Fibroblast of mammary gland (primary cell): ENCODE measurements around the gene PLD1.

Source experiments
- DNase-seq: peaks from one replicate; pipeline ENCODE4 v3.0.0-alpha.2; 2010; ENCODE audit warnings: low read depth
- H3K4me3 ChIP-seq: 2 replicates; pipeline ENCODE4 v1.5.1; 2011; ENCODE audit warnings: low read depth, mild to moderate bottlenecking, low read length, moderate library complexity; ENCODE audit not compliant: control insufficient read depth
- TF ChIP-seq, protein P1 (sequence below): conservative IDR thresholded peaks from 2 replicates; pipeline ENCODE4 v1.5.1; 2011; ENCODE audit warnings: low read depth, low read length, inconsistent platforms; ENCODE audit not compliant: control insufficient read depth, insufficient read depth

PLD1 gene

DNA sequence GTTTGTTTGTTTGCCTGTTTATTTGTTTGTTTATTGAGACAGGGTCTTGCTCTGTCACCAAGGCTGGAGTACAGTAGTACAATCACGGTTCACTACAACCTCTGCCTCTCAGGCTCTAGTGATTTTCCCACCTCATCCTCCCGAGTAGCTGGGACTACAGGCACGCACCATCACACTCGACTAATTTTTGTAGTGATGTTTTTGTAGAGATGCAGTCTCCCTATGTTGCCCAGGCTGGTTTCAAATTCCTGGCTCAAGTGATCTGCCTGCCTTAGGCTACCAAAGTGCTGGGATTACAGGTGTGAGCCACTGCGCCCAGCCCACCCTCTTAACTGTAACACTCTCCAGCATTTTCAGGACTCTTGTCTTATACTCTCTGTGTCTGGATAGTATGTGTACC is 26.7 kb downstream of the PLD1 start:
- TF ChIP-seq, protein P1, sequence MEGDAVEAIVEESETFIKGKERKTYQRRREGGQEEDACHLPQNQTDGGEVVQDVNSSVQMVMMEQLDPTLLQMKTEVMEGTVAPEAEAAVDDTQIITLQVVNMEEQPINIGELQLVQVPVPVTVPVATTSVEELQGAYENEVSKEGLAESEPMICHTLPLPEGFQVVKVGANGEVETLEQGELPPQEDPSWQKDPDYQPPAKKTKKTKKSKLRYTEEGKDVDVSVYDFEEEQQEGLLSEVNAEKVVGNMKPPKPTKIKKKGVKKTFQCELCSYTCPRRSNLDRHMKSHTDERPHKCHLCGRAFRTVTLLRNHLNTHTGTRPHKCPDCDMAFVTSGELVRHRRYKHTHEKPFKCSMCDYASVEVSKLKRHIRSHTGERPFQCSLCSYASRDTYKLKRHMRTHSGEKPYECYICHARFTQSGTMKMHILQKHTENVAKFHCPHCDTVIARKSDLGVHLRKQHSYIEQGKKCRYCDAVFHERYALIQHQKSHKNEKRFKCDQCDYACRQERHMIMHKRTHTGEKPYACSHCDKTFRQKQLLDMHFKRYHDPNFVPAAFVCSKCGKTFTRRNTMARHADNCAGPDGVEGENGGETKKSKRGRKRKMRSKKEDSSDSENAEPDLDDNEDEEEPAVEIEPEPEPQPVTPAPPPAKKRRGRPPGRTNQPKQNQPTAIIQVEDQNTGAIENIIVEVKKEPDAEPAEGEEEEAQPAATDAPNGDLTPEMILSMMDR, result no peak
- DNase-seq, result no peak

DNA sequence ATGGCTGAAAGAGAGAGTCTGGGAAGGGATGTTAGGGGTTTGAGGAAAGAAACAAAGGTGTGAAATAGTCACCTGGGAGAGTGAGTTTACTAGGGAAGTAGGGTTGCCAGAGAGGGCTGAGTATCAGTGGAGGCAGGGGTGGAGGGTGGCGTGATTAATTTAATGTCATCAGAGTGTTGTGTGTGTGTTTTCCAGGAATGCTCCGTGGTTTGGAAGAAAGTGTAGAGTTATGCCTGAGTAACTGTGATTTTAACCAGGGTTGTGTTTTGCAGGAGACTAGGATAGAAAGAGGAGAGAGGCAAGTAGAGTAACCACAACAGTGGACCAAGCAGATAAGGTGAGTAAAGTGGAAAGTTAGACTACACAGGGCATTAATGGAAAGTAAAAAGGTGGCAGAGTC is 27.2 kb downstream of the PLD1 start:
- peak; percentile 66 for DNase-seq
- TF ChIP-seq, protein P1, result no peak
- H3K4me3 ChIP-seq, result no peak overlapping the region

More for the DNA sequence above, 26.7 kb downstream of the PLD1 start:
- H3K4me3 ChIP-seq, result no peak overlapping the region

DNA sequence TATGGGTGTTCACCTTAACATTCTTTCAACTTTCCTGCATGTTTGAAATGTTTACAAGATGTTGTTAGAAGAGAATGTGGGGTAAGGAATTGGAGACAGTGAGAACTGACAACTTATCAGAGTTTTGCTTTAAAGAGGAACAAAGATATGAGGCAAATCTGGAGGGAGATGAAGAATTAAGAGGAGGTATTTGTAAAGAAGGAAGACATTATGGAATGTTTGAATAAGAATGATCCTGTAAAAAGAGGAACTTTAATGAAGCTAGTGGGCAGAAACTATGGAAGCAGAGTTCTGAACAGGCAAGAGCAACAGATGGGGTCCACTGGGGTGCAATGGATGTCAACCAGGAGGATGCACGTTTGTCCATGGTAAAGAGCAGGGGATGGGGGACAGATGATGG is 27.7 kb downstream of the PLD1 start:
- TF ChIP-seq, protein P1, result no peak
- DNase-seq, result no peak
- no peak overlapping the region for H3K4me3 ChIP-seq

DNA sequence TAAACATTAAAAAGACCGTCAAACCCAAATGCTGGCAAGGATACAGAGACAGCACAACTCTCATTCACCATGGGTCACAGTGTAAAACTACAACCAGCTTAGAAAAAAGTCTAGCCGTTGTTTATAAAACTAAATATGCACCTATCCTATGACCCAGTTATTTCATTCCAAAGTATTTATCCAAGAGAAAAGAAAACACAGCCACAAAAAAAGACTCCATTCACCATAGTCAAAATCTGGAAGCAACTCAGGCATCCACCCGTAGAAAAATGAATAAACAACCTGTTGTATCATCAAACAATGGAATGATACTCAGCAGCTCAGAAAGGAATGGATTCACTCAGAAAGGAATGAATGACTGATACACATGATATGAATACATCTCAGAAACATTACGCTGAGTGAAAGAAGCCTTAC is 28.6 kb downstream of the PLD1 start:
- no peak overlapping the region for H3K4me3 ChIP-seq
- TF ChIP-seq, protein P1, result no peak
- DNase-seq, result peak; percentile 85

DNA sequence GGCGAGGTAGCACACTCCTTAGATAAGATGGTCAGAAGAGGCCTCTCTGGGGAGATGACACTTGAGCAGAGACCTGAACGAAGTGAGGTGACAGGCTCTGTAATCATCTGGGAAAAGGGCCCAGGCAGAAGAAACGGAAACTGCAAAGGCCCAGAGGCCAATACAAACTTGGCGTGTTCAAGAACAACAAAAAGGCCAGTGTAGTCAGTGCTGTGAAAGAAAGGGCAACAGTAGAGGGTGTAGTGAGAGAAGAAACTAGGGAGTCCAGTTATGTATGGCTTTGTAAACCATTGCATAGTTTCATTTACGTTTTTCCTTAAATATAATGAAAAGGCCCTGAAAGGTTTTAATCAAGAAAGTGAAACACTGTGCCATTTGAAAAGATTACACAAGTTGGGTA is 31.8 kb downstream of the PLD1 start:
- TF ChIP-seq, protein P1, result no peak
- H3K4me3 ChIP-seq, result no peak overlapping the region
- DNase-seq, result no peak

DNA sequence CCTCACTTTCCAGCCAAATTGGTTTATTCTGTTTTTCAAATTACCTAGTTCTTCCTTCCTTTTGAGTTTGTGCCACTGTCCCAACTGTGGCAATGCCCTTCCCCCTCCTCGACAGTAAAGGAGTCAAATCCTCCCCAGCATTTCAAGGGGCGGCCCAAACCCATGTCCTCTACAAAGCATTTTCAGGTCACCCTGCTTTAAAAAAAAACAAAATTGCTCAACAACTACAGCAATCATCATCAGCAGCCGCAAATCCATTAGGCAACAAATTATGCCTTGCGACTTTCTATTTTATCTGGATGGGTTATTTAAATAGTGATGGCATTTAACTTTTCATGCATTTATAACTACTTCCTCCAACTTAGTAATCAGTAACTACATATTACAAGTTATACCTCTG is 32.7 kb downstream of the PLD1 start:
- TF ChIP-seq, protein P1, result no peak
- no peak overlapping the region for H3K4me3 ChIP-seq
- no peak for DNase-seq
